ENCODE measurements around the gene ARID5B.

Gene ARID5B

GRCh38 chr10:61943674-61944378 is 42.3 kb downstream of the ARID5B start:
- DNase-seq, result peak in 1 of 2 experiments; percentile 7

- DNase-seq, result no peak
Measured at GRCh38 chr10:61944410-61945147, 43.1 kb downstream of the ARID5B start.

GRCh38 chr10:61949687-61950086 is 48.2 kb downstream of the ARID5B start:
- no peak for DNase-seq

DNA sequence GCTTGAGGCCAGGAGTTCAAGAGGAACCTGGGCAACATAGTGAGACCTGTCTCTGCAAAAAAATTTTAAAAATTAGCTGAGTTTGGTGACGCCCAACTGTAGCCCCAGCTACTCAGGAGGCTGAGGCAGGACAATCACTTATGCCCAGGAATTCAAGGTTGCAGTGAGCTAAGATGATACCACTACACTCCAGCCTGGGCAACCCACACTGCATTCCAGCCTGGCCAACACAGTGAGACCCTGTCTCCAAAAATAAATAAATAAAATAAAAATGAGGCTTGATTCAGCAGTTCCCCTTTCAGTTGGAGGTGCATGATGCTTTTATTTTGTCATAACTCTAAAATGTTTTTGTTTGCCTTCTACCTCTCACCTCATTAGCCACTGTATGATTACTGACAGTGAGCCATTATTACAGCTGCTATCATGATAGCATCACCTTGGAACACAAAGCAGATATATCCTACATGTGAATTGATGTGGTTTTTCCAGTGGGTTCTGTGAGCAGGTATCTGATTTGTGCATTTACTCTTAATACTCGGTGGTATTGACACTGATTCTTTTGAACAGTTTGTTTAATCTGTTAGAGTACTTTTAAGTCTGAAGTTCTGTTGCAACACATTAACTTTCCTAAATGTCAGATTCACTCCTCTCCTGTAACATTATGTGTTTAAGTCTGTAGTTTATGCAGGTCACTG is 49.1 kb downstream of the ARID5B start:
- no peak for DNase-seq

DNA sequence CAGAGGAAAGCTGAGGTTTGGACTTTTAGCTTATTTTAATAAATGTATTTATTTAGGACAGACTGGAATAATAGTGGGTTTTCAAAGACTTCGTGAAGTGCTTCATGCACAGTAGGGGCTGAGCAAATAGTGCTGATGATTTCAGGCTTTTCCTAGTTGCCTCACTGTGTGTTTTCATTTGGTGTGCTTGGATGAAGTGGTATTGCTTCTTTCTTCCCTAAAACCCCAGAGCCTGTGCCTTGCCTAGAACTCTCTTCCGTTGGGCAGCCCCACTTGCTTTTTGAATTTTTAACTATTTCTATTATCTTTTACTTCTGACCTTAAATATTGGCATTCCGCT is 49.6 kb downstream of the ARID5B start:
- no peak for DNase-seq

DNA sequence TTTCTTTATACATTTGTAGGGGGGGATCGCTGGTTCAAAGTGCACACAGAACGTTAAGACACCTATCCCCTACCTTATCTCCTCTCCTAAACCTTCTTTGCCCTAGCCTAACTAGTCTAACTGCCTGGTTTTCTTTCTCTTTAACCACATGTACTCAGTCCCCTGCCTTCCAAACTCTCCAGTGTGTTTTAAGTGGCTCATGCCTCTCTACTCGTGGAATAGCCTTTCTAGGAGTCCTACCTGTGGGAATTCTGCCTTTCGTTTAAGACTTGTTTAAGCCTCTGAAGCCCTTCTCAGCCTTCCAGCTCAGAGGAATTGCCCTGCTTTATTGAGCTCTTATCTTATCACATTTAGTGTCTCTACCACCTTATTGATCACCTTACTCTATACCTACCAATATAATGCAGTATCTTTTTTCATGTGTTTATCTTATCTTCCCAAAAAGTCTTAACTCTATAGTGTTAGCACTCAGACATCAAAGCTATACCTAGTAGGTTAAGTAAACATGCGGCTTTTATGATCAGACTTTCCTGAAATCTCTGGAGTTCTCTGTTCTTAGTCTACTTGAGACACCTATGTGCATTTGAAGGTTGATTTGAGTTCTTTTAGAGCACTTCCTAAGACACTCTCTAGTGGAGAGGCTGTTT is 50.7 kb downstream of the ARID5B start:
- DNase-seq, result no peak

- no peak for DNase-seq
Measured at GRCh38 chr10:61953183-61953582, 51.7 kb downstream of the ARID5B start.

- no peak for DNase-seq
Measured at GRCh38 chr10:61957806-61958205, 56.3 kb downstream of the ARID5B start.

- no peak for DNase-seq
Measured at GRCh38 chr10:61958311-61958710, 56.8 kb downstream of the ARID5B start.

GRCh38 chr10:61958805-61959204 is 57.3 kb downstream of the ARID5B start:
- no peak for DNase-seq

DNA sequence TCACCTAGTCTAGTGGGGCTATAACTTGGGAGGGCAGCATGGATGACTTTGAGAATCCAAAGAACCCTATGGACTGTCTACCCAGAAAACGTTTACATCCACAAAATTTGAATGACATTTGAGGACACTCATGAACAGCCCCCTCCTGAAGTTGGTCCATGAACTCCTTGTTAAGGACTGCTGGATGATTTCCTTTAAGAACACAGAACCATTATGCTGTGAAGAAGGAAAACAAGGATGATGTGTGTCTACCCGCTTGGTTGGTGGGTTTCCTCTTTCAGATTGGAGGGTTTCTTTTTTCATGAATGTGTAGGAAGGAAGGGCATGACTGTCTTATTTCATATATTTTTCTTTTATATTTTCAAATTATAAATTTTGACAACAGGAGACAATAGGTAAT is 58.3 kb downstream of the ARID5B start:
- no peak for DNase-seq

DNA sequence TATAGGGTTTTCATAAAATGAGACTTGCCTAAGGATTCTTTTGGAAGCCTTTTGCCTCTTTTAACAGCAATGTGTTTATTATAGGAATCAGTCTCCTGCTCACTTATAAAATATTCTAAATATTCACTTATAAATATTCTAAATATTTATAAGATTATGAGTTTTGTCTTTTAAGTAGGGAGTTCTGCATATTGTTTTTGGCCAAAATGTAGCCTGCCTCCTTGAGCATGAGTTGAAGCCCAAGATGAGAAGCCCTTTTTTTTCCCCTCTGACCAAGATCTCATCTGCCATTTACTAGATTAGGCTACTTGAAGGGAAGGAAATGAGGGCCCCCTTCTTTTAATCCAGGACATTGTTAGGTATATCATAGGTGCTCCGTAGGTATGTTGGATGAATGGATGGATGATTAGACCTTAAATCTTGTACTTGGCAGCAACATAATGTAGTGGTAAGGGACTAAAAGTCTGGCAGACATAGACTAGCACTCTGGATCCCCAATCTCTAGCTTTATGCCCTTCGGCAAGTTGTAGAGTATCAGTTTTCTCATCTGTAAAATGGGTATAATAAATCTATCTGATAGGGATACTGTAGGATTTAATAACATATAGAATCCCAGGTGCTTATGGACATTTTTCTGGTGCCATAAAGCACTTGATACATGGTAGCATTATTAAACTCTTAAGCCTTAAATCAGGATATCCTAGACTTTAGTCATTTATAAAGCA is 59.1 kb downstream of the ARID5B start:
- no peak for DNase-seq

GRCh38 chr10:61961278-61961677 is 59.8 kb downstream of the ARID5B start:
- no peak for DNase-seq

GRCh38 chr10:61962971-61963370 is 61.5 kb downstream of the ARID5B start:
- DNase-seq, result no peak

DNA sequence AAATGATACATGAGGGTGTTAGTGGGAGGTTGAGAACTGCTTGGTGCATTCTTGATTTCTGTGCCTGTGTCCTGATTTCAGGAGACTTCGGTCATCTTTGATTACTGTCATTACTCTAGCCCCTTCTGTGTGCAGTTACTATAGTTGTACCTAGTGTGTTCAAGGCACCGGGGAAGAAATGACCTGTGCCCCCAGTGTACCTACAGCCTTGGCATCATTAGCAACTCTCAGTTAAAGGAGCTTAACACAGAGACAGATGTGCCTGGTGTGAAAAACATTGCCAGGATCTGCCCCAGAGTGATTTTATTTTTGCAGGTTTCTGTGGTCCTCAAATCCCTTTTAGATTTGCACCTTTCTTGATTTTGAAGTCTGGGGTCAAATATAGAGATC is 62.2 kb downstream of the ARID5B start:
- DNase-seq, result no peak

DNA sequence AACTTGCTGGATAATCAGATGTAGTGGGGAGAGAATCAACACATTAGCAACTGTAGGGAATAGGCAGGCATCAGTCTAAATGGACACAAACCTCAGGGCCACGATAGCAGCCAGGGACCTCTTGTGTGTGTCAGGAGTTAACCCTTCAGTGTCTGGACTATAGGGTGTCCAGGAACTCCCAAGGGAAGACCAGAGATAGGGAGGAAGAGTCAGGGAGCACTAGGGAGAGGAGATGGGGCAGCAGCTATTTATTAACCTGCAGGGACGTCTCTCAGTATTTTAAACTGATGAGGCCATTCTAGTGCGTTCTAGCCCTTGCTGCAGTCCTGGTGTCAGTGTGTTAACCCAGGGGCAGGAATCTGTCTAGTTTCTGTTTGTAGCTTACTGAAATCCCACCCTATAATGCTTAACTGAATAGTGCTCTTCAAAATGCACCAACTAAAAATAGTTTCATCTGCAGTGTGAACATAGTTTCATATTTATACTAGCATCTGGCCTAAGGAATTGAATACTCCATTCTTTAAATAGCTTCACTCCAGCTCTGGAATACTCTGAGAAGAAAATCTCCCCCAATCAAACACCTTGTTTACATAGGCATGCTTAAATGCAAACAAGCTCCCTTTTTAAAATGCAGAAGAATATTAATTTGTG is 62.7 kb downstream of the ARID5B start:
- no peak for DNase-seq

DNA sequence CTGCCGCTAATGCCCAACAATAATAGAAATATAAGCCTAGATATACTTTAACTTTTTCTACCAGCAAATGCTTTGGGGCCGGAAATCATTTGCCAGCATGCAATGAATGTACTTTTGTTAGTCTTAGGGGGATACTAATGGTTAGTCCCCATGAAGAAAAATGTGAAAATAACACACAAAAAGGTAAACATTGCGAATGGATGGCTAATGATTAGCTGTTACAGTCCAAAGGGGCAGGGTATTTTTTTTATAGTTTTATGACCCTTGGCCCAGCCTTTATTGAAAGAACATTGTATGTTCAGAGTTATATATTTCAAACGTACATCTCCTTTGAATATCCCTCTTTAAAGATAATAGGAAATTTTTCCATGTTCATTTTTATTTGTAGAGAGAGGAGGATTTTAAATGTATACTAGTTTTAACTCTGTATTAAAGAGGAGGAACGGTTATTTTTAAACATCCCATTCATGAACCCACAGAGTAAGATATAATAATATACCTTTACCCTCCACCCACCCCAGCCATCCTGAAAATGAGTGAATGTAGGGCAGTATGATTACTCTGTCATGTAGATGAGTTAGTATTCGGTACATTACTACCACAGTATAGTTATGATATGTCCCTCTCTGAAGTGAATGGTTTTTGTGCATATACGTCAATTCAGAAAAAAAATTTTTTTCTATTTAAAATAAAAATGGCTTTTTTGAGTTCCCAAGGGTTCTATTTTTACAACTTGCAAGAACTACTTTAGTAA is 63.6 kb downstream of the ARID5B start:
- DNase-seq, result no peak

- DNase-seq, result no peak
Measured at GRCh38 chr10:61965703-61966395, 64.3 kb downstream of the ARID5B start.

GRCh38 chr10:61967298-61967697 is 65.8 kb downstream of the ARID5B start:
- DNase-seq, result no peak

GRCh38 chr10:61970182-61971002 is 68.9 kb downstream of the ARID5B start:
- DNase-seq, result peak; percentile 11 to 53
